Neural cell (in vitro differentiated cells): ENCODE measurements around the gene CACTIN. TPM values are rescaled to one million over a fixed set of nuclear protein-coding genes. Genes with fewer than 3 reads are reported as not detected.

ENCODE experiments used
- H2AFZ ChIP-seq: fragments of 200-600, 300-800 bp; sonication (generic), shearing (Covaris generic); 2 replicates; pipeline ENCODE4 v1.6.0; 2014; ENCODE audit warnings: low read depth, mild to moderate bottlenecking, antibody characterized with exemption, low read length, moderate library complexity
- H3F3A ChIP-seq: fragments of 200-600 bp; shearing (Covaris generic); 2 replicates; pipeline ENCODE4 v1.6.1; 2016; ENCODE audit warnings: mild to moderate bottlenecking, moderate library complexity, mixed read lengths, antibody characterized with exemption, low read length; ENCODE audit not compliant: insufficient read depth, poor library complexity, severe bottlenecking
- H3K27ac ChIP-seq: fragments of 200-600, 300-800 bp; sonication (generic), shearing (Covaris generic); 2 replicates; pipeline ENCODE4 v1.5.1; 2014; ENCODE audit warnings: mild to moderate bottlenecking, low read length, moderate library complexity
- H3K27me3 ChIP-seq: fragments of 300-800, 200-600 bp; sonication (generic), shearing (Covaris generic); 2 replicates; pipeline ENCODE4 v1.6.0; 2014; ENCODE audit warnings: mild to moderate bottlenecking, low read depth, low read length, moderate library complexity; ENCODE audit not compliant: insufficient read depth
- H3K36me3 ChIP-seq: fragments of 300-800, 200-600 bp; sonication (generic), shearing (Covaris generic); 2 replicates; pipeline ENCODE4 v1.5.1; 2014; ENCODE audit warnings: mild to moderate bottlenecking, antibody characterized with exemption, low read length, moderate library complexity; ENCODE audit not compliant: insufficient read depth
- H3K4me2 ChIP-seq: fragments of 300-800, 200-600 bp; sonication (generic), shearing (Covaris generic); 2 replicates; pipeline ENCODE4 v1.6.0; 2014; ENCODE audit warnings: mild to moderate bottlenecking, low read length
- H3K4me3 ChIP-seq: fragments of 300-800, 200-600 bp; sonication (generic), shearing (Covaris generic); 2 replicates; pipeline ENCODE4 v1.5.1; 2014; ENCODE audit warnings: mild to moderate bottlenecking, low read length, moderate library complexity
- H3K79me2 ChIP-seq: fragments of 200-600 bp; shearing (Covaris generic); replicated peaks from 2 replicates; pipeline ENCODE4 v1.6.0; 2014; ENCODE audit warnings: mild to moderate bottlenecking, low read length, moderate library complexity; ENCODE audit not compliant: insufficient read depth
- H3K9ac ChIP-seq: fragments of 300-800, 200-600 bp; sonication (generic), shearing (Covaris generic); 2 replicates; pipeline ENCODE4 v1.6.1; 2016; ENCODE audit warnings: mild to moderate bottlenecking, low read length, mixed read lengths
- H3K9me2 ChIP-seq: fragments of 200-600 bp; shearing (Covaris generic); 2 replicates; pipeline ENCODE4 v1.6.1; 2016; ENCODE audit warnings: mild to moderate bottlenecking, low read length, mixed read lengths; ENCODE audit not compliant: insufficient read depth
- H3K9me3 ChIP-seq: fragments of 200-600, 300-800 bp; sonication (generic), shearing (Covaris generic); 2 replicates; pipeline ENCODE4 v1.6.1; 2016; ENCODE audit warnings: mild to moderate bottlenecking, mixed run types, low read length, moderate library complexity, mixed read lengths
- H4K20me1 ChIP-seq: fragments of 200-600 bp; shearing (Covaris generic); 2 replicates; pipeline ENCODE4 v1.6.1; 2016; ENCODE audit warnings: mild to moderate bottlenecking, mixed run types; ENCODE audit not compliant: insufficient read depth
- CTCF ChIP-seq: fragments of 450-650 bp; IDR thresholded peaks from 2 replicates; pipeline ENCODE4 v1.5.1; 2014; ENCODE audit warnings: antibody characterized with exemption, mild to moderate bottlenecking, moderate library complexity; ENCODE audit not compliant: poor library complexity, severe bottlenecking
- EP300 ChIP-seq: fragments of 450-650 bp; conservative IDR thresholded peaks from 2 replicates; pipeline ENCODE4 v1.6.1; 2014; ENCODE audit warnings: antibody characterized with exemption, mild to moderate bottlenecking, moderate library complexity; ENCODE audit not compliant: poor library complexity, severe bottlenecking
- EZH2 ChIP-seq: fragments of 200-600, 300-800 bp; shearing (Covaris generic), sonication (generic); IDR thresholded peaks from 2 replicates; pipeline ENCODE4 v1.6.1; 2014; ENCODE audit warnings: antibody characterized with exemption, low read length, borderline replicate concordance, mild to moderate bottlenecking; ENCODE audit not compliant: insufficient read depth, poor library complexity, severe bottlenecking
- MXI1 ChIP-seq: fragments of 450-650 bp; conservative IDR thresholded peaks from 2 replicates; pipeline ENCODE4 v1.6.1; 2014; ENCODE audit warnings: antibody characterized with exemption, mild to moderate bottlenecking; ENCODE audit not compliant: poor library complexity, severe bottlenecking
- POLR2AphosphoS5 ChIP-seq: IDR thresholded peaks from 2 replicates; pipeline ENCODE4 v1.6.1; 2012
- RAD21 ChIP-seq: fragments of 450-650 bp; conservative IDR thresholded peaks from 2 replicates; pipeline ENCODE4 v1.6.1; 2014; ENCODE audit warnings: antibody characterized with exemption, mild to moderate bottlenecking, moderate library complexity
- REST ChIP-seq: IDR thresholded peaks from 2 replicates; pipeline ENCODE4 v1.6.1; 2012; ENCODE audit warnings: borderline replicate concordance
- SMC3 ChIP-seq: fragments of 450-650 bp; conservative IDR thresholded peaks from 2 replicates; pipeline ENCODE4 v1.6.1; 2014; ENCODE audit warnings: antibody characterized with exemption, mild to moderate bottlenecking, moderate library complexity; ENCODE audit not compliant: poor library complexity
- TAF1 ChIP-seq: IDR thresholded peaks from 2 replicates; pipeline ENCODE4 v1.6.1; 2012; ENCODE audit warnings: low read depth
- polyA plus RNA-seq: library from polyadenylated mRNA; depleted of rRNA; stranded (reverse); fragments of >200 nt; gene quantifications from 2 replicates; pipeline ENCODE4 v1.2.3, GENCODE V29; 2014

Gene CACTIN
- polyA plus RNA-seq, 1 donor from 2014 or later = 21.4 TPM

DNA sequence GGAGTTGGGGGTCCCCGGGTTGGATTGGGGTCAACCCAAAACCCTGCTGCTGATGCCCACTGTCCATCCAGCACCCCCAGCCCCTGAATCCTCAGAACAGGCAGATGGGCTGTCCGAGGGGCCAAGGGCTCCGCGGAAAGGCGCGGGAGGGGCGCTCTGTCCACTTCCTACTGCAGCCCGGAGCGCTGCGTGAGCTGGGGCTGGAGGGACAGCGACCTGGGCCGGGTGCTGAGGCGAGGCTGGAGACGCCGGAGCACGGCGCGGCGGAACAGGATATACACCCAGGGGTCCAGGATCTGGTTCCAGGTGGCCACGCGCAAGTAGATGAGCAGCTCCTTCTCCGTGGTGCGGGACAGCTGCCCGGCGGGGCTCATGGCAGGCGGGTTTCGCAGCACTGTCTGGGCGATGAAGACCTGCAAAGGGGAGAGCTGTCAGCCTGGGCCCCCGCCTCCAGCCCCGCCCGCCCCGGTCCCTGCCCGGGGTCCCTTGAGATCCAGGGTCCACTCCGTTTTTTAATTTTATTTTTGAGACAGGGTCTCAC, 31.0 kb downstream of the CACTIN start:
- no peaks in the 10 kb centered on the region for H3K79me2 ChIP-seq
- no peak overlapping the region for H3K9ac ChIP-seq
- no peaks in the 10 kb centered on the region for H3K9me3 ChIP-seq
- no peak overlapping the region for H2AFZ ChIP-seq
- TF ChIP-seq TAF1 = no peak
- H3K4me3 ChIP-seq = no peak overlapping the region
- no peaks in the 10 kb centered on the region for H4K20me1 ChIP-seq
- H3K27ac ChIP-seq = no peak overlapping the region
- H3K27me3 ChIP-seq = no peaks in the 10 kb centered on the region
- no peaks in the 10 kb centered on the region for H3K9me2 ChIP-seq
- no peaks in the 10 kb centered on the region for H3F3A ChIP-seq
- H3K4me2 ChIP-seq = no peak overlapping the region
- no peaks in the 10 kb centered on the region for H3K36me3 ChIP-seq

DNA sequence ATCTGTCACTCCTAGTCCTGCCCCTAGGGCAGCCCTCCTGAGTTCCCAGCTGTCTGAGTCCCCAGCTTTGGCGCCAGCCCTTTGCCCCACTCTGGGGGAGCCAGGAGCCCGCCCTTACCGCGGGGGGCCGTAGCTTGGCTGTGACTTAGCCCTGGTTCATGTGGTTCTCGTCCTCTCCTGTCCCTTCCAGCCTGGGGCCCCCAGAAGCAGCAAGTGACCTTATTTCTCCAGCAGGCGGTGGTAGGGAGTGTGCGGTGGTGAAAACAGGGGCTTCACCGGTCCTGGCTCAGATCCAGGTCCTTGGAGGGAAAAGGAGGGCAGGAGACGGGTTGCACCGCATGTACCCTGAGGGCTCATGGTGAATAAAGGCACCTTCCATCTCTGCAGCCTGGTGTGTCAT, 33.4 kb downstream of the CACTIN start:
- H3K27ac ChIP-seq = no peak overlapping the region
- no peak overlapping the region for H3K9ac ChIP-seq
- no peak overlapping the region for H3K4me2 ChIP-seq
- TF ChIP-seq TAF1 (no peak), SMC3 (no peak), RAD21 (no peak), POLR2AphosphoS5 (no peak), REST (no peak), MXI1 (no peak), CTCF (no peak), EP300 (no peak), EZH2 (no peak)
- no peaks in the 10 kb centered on the region for H3K27me3 ChIP-seq
- no peaks in the 10 kb centered on the region for H3K9me3 ChIP-seq
- H3F3A ChIP-seq = no peaks in the 10 kb centered on the region
- no peaks in the 10 kb centered on the region for H3K36me3 ChIP-seq
- no peaks in the 10 kb centered on the region for H4K20me1 ChIP-seq
- no peak overlapping the region for H3K4me3 ChIP-seq
- H3K9me2 ChIP-seq = no peaks in the 10 kb centered on the region
- H3K79me2 ChIP-seq = no peaks in the 10 kb centered on the region
- H2AFZ ChIP-seq = no peak overlapping the region
